GM12878 (cell line): ENCODE measurements around the gene SLCO2A1.

Experiments
- CTCF ChIP-seq, 3 experiments: IDR thresholded peaks in 2 of 3; conservative IDR thresholded peaks in 1 of 3; 2 replicates each; pipeline ENCODE4 v1.5.1; 2011; ENCODE audit warnings: low read depth in 3 of 3, low read length in 3 of 3, mild to moderate bottlenecking in 3 of 3, control low read depth in 2 of 3, moderate library complexity in 2 of 3, inconsistent platforms in 1 of 3, mixed read lengths in 1 of 3; ENCODE audit not compliant: control insufficient read depth in 2 of 3, insufficient read depth in 1 of 3; ENCODE audit errors: extremely low read depth in 1 of 3
- HDAC6 ChIP-seq: fragments of 200-600 bp; sonication (generic); IDR thresholded peaks from one replicate; pipeline ENCODE4 v1.8.0; 2017; ENCODE audit warnings: antibody characterized with exemption; ENCODE audit not compliant: unreplicated experiment
- JUNB ChIP-seq: IDR thresholded peaks from 2 replicates; pipeline ENCODE4 v1.6.1; 2016; ENCODE audit warnings: antibody characterized with exemption, mild to moderate bottlenecking
- KDM1A ChIP-seq: fragments of 200-600 bp; sonication (generic); IDR thresholded peaks from 2 replicates; pipeline ENCODE4 v1.6.1; 2016; ENCODE audit warnings: borderline replicate concordance
- POLR2A ChIP-seq: IDR thresholded peaks from 2 replicates; pipeline ENCODE4 v1.6.1; 2011; ENCODE audit warnings: low read depth, mild to moderate bottlenecking, low read length
- TCF12 ChIP-seq: IDR thresholded peaks from 2 replicates; pipeline ENCODE4 v1.6.1; 2011; ENCODE audit warnings: low read depth, mild to moderate bottlenecking, low read length
- TF ChIP-seq, protein P1 (sequence below): fragments of 450-650 bp; formaldehyde crosslinking; IDR thresholded peaks from 2 replicates; pipeline ENCODE4 v1.4.0; 2022; ENCODE audit warnings: mild to moderate bottlenecking, moderate library complexity

DNA sequence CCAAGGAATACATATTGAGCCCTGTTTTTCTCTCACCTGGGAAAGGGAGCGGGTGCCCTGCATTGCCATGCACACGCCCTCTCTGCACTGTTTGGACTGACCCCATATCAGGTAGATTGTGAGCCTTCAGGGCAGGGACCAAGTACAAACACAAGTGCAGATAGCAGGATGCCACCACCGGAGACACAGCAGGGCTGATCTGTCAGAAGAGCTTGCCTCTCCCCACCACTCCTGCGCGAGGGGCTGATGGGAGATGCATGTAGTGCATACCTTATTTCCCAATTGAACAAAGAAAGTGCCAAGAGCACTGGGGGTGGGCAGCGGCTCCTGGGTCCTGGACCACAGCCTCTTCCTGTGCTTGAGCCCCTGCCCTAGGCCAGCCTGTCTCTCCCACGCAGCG is 9.0 kb upstream of the SLCO2A1 start:
- TF ChIP-seq CTCF (IDR thresholded peaks at IDR 0.05 in 2 of 3, conservative IDR thresholded peaks at IDR 0.05 in 1 of 3; ENCODE audit: control insufficient read depth in 2 of 3, extremely low read depth in 1 of 3, insufficient read depth in 1 of 3, low read depth in 3 of 3, low read length in 3 of 3) (no peak), JUNB (no peak), KDM1A (no peak), TCF12 (no peak), POLR2A (no peak), HDAC6 (no peak)
- TF ChIP-seq, protein P1, sequence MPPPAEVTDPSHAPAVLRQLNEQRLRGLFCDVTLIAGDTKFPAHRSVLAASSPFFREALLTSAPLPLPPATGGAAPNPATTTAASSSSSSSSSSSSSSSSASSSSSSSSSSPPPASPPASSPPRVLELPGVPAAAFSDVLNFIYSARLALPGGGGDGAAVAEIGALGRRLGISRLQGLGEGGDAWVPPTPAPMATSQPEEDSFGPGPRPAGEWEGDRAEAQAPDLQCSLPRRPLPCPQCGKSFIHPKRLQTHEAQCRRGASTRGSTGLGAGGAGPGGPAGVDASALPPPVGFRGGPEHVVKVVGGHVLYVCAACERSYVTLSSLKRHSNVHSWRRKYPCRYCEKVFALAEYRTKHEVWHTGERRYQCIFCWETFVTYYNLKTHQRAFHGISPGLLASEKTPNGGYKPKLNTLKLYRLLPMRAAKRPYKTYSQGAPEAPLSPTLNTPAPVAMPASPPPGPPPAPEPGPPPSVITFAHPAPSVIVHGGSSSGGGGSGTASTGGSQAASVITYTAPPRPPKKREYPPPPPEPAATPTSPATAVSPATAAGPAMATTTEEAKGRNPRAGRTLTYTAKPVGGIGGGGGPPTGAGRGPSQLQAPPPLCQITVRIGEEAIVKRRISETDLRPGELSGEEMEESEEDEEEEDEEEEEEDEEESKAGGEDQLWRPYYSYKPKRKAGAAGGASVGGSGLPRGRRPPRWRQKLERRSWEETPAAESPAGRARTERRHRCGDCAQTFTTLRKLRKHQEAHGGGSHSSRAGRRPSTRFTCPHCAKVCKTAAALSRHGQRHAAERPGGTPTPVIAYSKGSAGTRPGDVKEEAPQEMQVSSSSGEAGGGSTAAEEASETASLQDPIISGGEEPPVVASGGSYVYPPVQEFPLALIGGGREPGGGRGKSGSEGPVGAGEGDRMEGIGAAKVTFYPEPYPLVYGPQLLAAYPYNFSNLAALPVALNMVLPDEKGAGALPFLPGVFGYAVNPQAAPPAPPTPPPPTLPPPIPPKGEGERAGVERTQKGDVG = no peak
